ENCODE measurements around the gene BTC. TPM values are rescaled to one million over a fixed set of nuclear protein-coding genes. Genes with fewer than 3 reads are reported as not detected.
"Not testable (repeated sequence)": the region's sequence is repeated elsewhere in the genome, so short reads cannot be mapped to it uniquely, and the experiment has no call there.

The BTC gene
- total RNA-seq (under 1 TPM; 0.25 to 0.59 (median 0.38) TPM), polyA plus RNA-seq (0.36 TPM)
- long read RNA-seq, donor 1, partial matches to known transcripts, result 1 of 1 reads
- long read RNA-seq, donor 1, other reads (novel, unspliced or antisense), result 0 of 1 reads
- long read RNA-seq, donor 2, result 0 reads
- long read RNA-seq, donor 3, partial matches to known transcripts, result 1 of 1 reads
- long read RNA-seq, donor 3, other reads (novel, unspliced or antisense), result 0 of 1 reads
- long read RNA-seq, donor 4, result 0 reads

GRCh38 chr4:74794382-74795010, at the start of gene BTC:
BTC (minus strand) TSS chr4:74794523; CDS start chr4:74794325, 198 bp downstream.
- H3K27ac ChIP-seq (ENCODE audit: low read length), result no peak within 1 kb of the TSS
- peak; percentile 78 to 89 for ATAC-seq
- H3K4me1 ChIP-seq (ENCODE audit: control insufficient read depth, insufficient read depth, low read length), result no peaks in the 10 kb centered on the region
- peak within 1 kb of the TSS; percentile 40 for H3K4me3 ChIP-seq (ENCODE audit: low read length)
- intact Hi-C loops (cut with DNase I), result no loop called here
- 4% methylated on average over 24 of the region's 24 CpGs for WGBS
- no peaks in the 10 kb centered on the region for H3K9me3 ChIP-seq (ENCODE audit: control insufficient read depth, low read length)
- peak; percentile 16 to 61 (median 58) for DNase-seq
- H3K27me3 ChIP-seq (ENCODE audit: control insufficient read depth, insufficient read depth), result no peaks in the 10 kb centered on the region

- Histone ChIP-seq H3K9me3 (ENCODE audit: control insufficient read depth, low read length) (no peaks in the 10 kb centered on the region), H3K27ac (ENCODE audit: low read length) (no peak overlapping the region), H3K27me3 (ENCODE audit: control insufficient read depth, insufficient read depth) (no peaks in the 10 kb centered on the region), H3K4me1 (ENCODE audit: control insufficient read depth, insufficient read depth, low read length) (no peaks in the 10 kb centered on the region), H3K4me3 (ENCODE audit: low read length) (no peak overlapping the region)
- 56% methylated on average over 7 of the region's 7 CpGs for WGBS
- ATAC-seq, result no peak
- no peak for DNase-seq
- intact Hi-C loops (cut with DNase I), result no loop called here
Measured at GRCh38 chr4:74840936-74841509, 46.7 kb upstream of the BTC start.

GRCh38 chr4:74838746-74839370, 44.5 kb upstream of the BTC start:
- 77% methylated on average over 4 of the region's 4 CpGs for WGBS
- ATAC-seq (no peak), DNase-seq (no peak)
- H3K27me3 ChIP-seq (ENCODE audit: control insufficient read depth, insufficient read depth), result no peaks in the 10 kb centered on the region
- intact Hi-C loops (cut with DNase I), result no loop called here
- no peak overlapping the region for H3K4me3 ChIP-seq (ENCODE audit: low read length)
- no peaks in the 10 kb centered on the region for H3K9me3 ChIP-seq (ENCODE audit: control insufficient read depth, low read length)
- H3K4me1 ChIP-seq (ENCODE audit: control insufficient read depth, insufficient read depth, low read length), result no peaks in the 10 kb centered on the region
- no peak overlapping the region for H3K27ac ChIP-seq (ENCODE audit: low read length)

GRCh38 chr4:74830928-74831327, 36.6 kb upstream of the BTC start:
- ATAC-seq (no peak), DNase-seq (no peak)
- H3K4me1 ChIP-seq (ENCODE audit: control insufficient read depth, insufficient read depth, low read length), result no peaks in the 10 kb centered on the region
- WGBS, result 90% methylated on average over 1 of the region's 1 CpG
- H3K9me3 ChIP-seq (ENCODE audit: control insufficient read depth, low read length), result no peaks in the 10 kb centered on the region
- no peak overlapping the region for H3K27ac ChIP-seq (ENCODE audit: low read length)
- intact Hi-C loops (cut with DNase I), result no loop called here
- H3K27me3 ChIP-seq (ENCODE audit: control insufficient read depth, insufficient read depth), result no peaks in the 10 kb centered on the region
- no peak overlapping the region for H3K4me3 ChIP-seq (ENCODE audit: low read length)

- Histone ChIP-seq H3K27ac (ENCODE audit: low read length) (no peak overlapping the region), H3K9me3 (ENCODE audit: control insufficient read depth, low read length) (no peaks in the 10 kb centered on the region), H3K4me1 (ENCODE audit: control insufficient read depth, insufficient read depth, low read length) (no peaks in the 10 kb centered on the region), H3K27me3 (ENCODE audit: control insufficient read depth, insufficient read depth) (no peaks in the 10 kb centered on the region), H3K4me3 (ENCODE audit: low read length) (no peak overlapping the region)
- ATAC-seq (no peak), DNase-seq (no peak)
- intact Hi-C loops (cut with DNase I), result no loop called here
- WGBS, result 44% methylated on average over 1 of the region's 1 CpG
Measured at GRCh38 chr4:74823194-74823593, 28.9 kb upstream of the BTC start.

GRCh38 chr4:74822603-74823002, 28.3 kb upstream of the BTC start:
- ATAC-seq (no peak), DNase-seq (no peak)
- no peaks in the 10 kb centered on the region for H3K4me1 ChIP-seq (ENCODE audit: control insufficient read depth, insufficient read depth, low read length)
- H3K9me3 ChIP-seq (ENCODE audit: control insufficient read depth, low read length), result no peaks in the 10 kb centered on the region
- no peaks in the 10 kb centered on the region for H3K27me3 ChIP-seq (ENCODE audit: control insufficient read depth, insufficient read depth)
- intact Hi-C loops (cut with DNase I), result no loop called here
- 91% methylated on average over 2 of the region's 2 CpGs for WGBS
- no peak overlapping the region for H3K27ac ChIP-seq (ENCODE audit: low read length)
- H3K4me3 ChIP-seq (ENCODE audit: low read length), result no peak overlapping the region

- DNase-seq (no peak), ATAC-seq (no peak)
- intact Hi-C loops (cut with DNase I), result no loop called here
- Histone ChIP-seq H3K4me1 (ENCODE audit: control insufficient read depth, insufficient read depth, low read length) (no peaks in the 10 kb centered on the region), H3K9me3 (ENCODE audit: control insufficient read depth, low read length) (no peaks in the 10 kb centered on the region), H3K27ac (ENCODE audit: low read length) (no peak overlapping the region), H3K27me3 (ENCODE audit: control insufficient read depth, insufficient read depth) (no peaks in the 10 kb centered on the region), H3K4me3 (ENCODE audit: low read length) (no peak overlapping the region)
Measured at GRCh38 chr4:74821541-74821940, 27.2 kb upstream of the BTC start.

GRCh38 chr4:74814052-74814451, 19.7 kb upstream of the BTC start:
- ATAC-seq, result no peak

GRCh38 chr4:74812056-74812455, 17.7 kb upstream of the BTC start:
- H3K27me3 ChIP-seq (ENCODE audit: control insufficient read depth, insufficient read depth); DNase-seq; H3K4me3 ChIP-seq (ENCODE audit: low read length); H3K4me1 ChIP-seq (ENCODE audit: control insufficient read depth, insufficient read depth, low read length); H3K9me3 ChIP-seq (ENCODE audit: control insufficient read depth, low read length); ATAC-seq; intact Hi-C loops (cut with DNase I); H3K27ac ChIP-seq (ENCODE audit: low read length): not testable (repeated sequence)
- whole genome bisulfite sequencing, result 77% methylated on average over 3 of the region's 3 CpGs

More at GRCh38 chr4:74814052-74814451, 19.7 kb upstream of the BTC start:
- Histone ChIP-seq H3K27ac (ENCODE audit: low read length) (no peak overlapping the region), H3K4me1 (ENCODE audit: control insufficient read depth, insufficient read depth, low read length) (no peaks in the 10 kb centered on the region), H3K9me3 (ENCODE audit: control insufficient read depth, low read length) (no peaks in the 10 kb centered on the region), H3K4me3 (ENCODE audit: low read length) (no peak overlapping the region), H3K27me3 (ENCODE audit: control insufficient read depth, insufficient read depth) (no peaks in the 10 kb centered on the region)
- DNase-seq, result no peak
- intact Hi-C loops (cut with DNase I), result no loop called here

GRCh38 chr4:74805601-74806000, 11.3 kb upstream of the BTC start:
- H3K9me3 ChIP-seq (ENCODE audit: control insufficient read depth, low read length), result no peaks in the 10 kb centered on the region
- intact Hi-C loops (cut with DNase I), result no loop called here
- DNase-seq (no peak), ATAC-seq (no peak)
- H3K4me3 ChIP-seq (ENCODE audit: low read length), result no peak overlapping the region
- 81% methylated on average over 2 of the region's 2 CpGs for WGBS
- no peak overlapping the region for H3K27ac ChIP-seq (ENCODE audit: low read length)
- H3K4me1 ChIP-seq (ENCODE audit: control insufficient read depth, insufficient read depth, low read length), result no peaks in the 10 kb centered on the region
- H3K27me3 ChIP-seq (ENCODE audit: control insufficient read depth, insufficient read depth), result no peaks in the 10 kb centered on the region

GRCh38 chr4:74800310-74800709, 6.0 kb upstream of the BTC start:
- H3K4me3 ChIP-seq (ENCODE audit: low read length), result no peak overlapping the region
- 76% methylated on average over 3 of the region's 3 CpGs for WGBS
- DNase-seq (no peak), ATAC-seq (no peak)
- H3K27ac ChIP-seq (ENCODE audit: low read length), result no peak overlapping the region
- H3K27me3 ChIP-seq (ENCODE audit: control insufficient read depth, insufficient read depth), result no peaks in the 10 kb centered on the region
- H3K9me3 ChIP-seq (ENCODE audit: control insufficient read depth, low read length), result no peaks in the 10 kb centered on the region
- no peaks in the 10 kb centered on the region for H3K4me1 ChIP-seq (ENCODE audit: control insufficient read depth, insufficient read depth, low read length)
- intact Hi-C loops (cut with DNase I), result no loop called here
